ENCODE results near the gene EPSTI1.

EPSTI1 gene

GRCh38 chr13:42970824-42971690 is 21.0 kb downstream of the EPSTI1 start:
- no peak overlapping the region for H3K4me3 ChIP-seq (ENCODE audit: low read length)
- peak; percentile 49 for DNase-seq (ENCODE audit: low read depth)
- TF ChIP-seq CTCF (conservative IDR thresholded peaks at IDR 0.05; ENCODE audit: low read length), result peak; percentile 65

- peak; percentile 80 for TF ChIP-seq CTCF (conservative IDR thresholded peaks at IDR 0.05; ENCODE audit: low read length)
- DNase-seq (ENCODE audit: low read depth), result peak; percentile 63
- no peak overlapping the region for H3K4me3 ChIP-seq (ENCODE audit: low read length)
These were observed 22.4 kb downstream of the EPSTI1 start for GRCh38 chr13:42969565-42970172.

GRCh38 chr13:42968906-42969305 is 23.1 kb downstream of the EPSTI1 start:
- H3K4me3 ChIP-seq (ENCODE audit: low read length), result no peak overlapping the region
- no peak for DNase-seq (ENCODE audit: low read depth)
- no peak for TF ChIP-seq CTCF (conservative IDR thresholded peaks at IDR 0.05; ENCODE audit: low read length)

GRCh38 chr13:42967660-42968059 is 24.4 kb downstream of the EPSTI1 start:
- no peak for DNase-seq (ENCODE audit: low read depth)
- no peak overlapping the region for H3K4me3 ChIP-seq (ENCODE audit: low read length)
- no peak for TF ChIP-seq CTCF (conservative IDR thresholded peaks at IDR 0.05; ENCODE audit: low read length)

- TF ChIP-seq CTCF (conservative IDR thresholded peaks at IDR 0.05; ENCODE audit: low read length), result no peak
- no peak overlapping the region for H3K4me3 ChIP-seq (ENCODE audit: low read length)
- DNase-seq (ENCODE audit: low read depth), result no peak
These were observed 26.8 kb downstream of the EPSTI1 start for GRCh38 chr13:42965281-42965680.

GRCh38 chr13:42964761-42965161 is 27.3 kb downstream of the EPSTI1 start:
- DNase-seq (ENCODE audit: low read depth), result peak; percentile 33
- TF ChIP-seq CTCF (conservative IDR thresholded peaks at IDR 0.05; ENCODE audit: low read length), result no peak
- no peak overlapping the region for H3K4me3 ChIP-seq (ENCODE audit: low read length)

- DNase-seq (ENCODE audit: low read depth), result no peak
- no peak overlapping the region for H3K4me3 ChIP-seq (ENCODE audit: low read length)
- no peak for TF ChIP-seq CTCF (conservative IDR thresholded peaks at IDR 0.05; ENCODE audit: low read length)
These were observed 32.4 kb downstream of the EPSTI1 start for GRCh38 chr13:42959615-42960014.
